Activated CD4-positive, alpha-beta T cell treated with anti-CD3 and anti-CD28 coated beads, Interleukin-10, Interleukin-2, amounts not matched to agents 100 ng/mL and 50 ng/mL, durations not matched to agents 16 hours and 8 hours (primary cell): Measurements from ENCODE around the gene NECTIN2.
"Not testable (repeated sequence)": the region's sequence is repeated elsewhere in the genome, so short reads cannot be mapped to it uniquely, and the experiment has no call there.

Experiments used
- DNase-seq: peaks from one replicate; pipeline ENCODE4 v3.0.0-alpha.2; 2020

The NECTIN2 gene

DNA sequence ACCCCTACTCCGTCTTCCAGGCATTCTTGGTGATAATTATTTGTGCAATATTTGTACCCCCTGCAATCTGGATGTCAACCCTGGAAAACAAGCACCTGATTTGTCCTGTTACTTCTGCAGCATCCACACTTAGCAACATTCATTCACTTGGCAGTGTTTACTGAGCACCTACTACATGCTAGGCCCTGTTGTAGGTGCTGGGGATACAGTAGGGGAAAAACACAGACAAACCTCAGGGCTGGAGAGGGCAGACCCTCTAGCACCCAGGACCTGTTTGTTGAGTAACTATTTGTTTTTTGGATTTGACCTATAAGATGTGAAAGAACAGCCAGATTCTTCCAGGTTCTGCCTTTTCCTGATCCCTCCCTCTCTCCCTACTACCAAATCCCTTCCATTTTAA, 9.5 kb downstream of the NECTIN2 start:
- DNase-seq, result no peak

DNA sequence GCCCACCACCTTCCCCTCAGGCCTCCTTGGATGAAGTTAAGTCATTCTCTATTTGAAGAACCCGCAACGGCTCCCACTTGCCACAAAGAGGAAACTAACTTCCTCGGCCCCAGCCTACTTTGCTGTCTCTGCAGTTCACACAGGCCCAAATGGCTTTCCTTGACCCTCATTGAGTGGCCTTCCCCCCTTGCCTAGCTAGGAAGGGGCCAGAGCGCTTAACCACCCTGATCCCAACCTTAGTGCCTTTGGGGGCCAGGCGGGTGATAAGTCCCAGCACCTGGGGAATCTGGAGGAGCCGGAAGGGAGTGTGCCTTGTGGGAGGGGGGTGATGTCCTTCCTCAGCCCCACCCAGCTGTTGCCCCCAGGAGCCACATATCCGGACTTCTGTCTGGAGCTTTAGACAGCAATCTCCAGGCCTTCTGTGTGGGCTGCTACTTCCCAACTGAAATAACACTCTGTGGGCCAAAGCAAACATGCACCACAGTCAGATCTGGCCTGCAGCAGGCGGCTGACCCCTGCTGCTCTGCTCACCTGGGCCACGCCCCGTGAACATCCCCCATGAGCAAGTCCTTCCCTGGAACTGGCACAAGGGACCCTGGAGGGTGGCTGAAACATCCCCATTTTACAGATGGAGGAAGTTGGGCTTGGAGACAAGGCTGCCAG, 10.5 kb downstream of the NECTIN2 start:
- DNase-seq, result no peak

DNA sequence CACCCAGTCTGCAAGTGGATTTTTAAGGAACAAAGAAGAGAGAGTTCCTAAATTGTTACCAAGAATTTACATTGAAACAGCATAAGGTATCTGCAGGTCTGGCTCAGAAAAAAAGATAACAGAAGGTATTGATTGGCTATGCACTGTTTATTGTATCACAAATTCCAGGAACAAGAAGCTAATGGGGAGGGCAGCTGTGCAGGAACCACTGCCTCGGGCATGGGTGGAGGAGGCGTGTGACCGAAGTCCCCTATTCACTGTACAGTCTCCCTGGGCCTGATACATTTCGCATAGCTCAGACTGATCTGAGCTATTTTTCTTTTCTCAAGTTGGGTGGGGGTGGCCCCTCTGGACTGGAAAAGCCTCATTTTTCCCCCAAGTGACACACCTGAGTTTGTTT, 11.7 kb downstream of the NECTIN2 start:
- DNase-seq, result no peak

DNA sequence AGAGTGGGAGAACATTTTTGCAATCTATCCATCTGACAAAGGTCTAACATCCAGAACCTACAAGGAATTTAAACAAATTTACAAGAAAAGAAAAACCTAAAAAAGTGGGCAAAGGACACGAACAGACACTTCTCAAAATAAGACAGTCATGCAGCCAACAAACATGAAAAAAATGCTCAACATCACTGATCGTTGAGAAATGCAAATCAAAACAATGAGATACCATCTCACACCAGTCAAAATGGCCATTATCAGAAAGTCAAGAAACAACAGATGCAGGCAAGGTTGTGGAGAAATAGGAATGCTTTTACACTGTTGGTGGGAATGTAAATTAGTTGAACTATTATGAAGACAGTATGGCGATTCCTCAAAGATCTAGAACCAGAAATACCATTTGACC, 15.5 kb downstream of the NECTIN2 start:
- not testable (repeated sequence) for DNase-seq

DNA sequence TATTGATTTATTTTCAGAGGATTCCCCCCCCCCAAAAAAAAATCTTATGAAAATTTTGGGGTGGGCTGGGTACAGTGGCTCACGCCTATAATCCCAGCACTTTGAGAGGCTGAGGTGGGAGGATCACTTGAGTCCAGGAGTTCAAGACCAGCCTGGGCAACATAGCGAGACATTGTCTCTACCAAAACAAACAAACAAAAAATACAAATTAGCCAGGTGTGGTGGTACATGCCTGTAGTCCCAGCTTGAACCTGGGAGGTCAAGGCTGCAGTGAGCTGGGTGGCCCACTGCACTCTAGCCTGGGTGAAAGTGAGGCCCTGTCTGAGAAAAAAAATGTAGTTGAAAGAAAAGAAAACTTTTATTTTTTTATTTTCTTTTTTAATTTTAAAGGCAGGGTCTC, 17.9 kb downstream of the NECTIN2 start:
- no peak for DNase-seq

DNA sequence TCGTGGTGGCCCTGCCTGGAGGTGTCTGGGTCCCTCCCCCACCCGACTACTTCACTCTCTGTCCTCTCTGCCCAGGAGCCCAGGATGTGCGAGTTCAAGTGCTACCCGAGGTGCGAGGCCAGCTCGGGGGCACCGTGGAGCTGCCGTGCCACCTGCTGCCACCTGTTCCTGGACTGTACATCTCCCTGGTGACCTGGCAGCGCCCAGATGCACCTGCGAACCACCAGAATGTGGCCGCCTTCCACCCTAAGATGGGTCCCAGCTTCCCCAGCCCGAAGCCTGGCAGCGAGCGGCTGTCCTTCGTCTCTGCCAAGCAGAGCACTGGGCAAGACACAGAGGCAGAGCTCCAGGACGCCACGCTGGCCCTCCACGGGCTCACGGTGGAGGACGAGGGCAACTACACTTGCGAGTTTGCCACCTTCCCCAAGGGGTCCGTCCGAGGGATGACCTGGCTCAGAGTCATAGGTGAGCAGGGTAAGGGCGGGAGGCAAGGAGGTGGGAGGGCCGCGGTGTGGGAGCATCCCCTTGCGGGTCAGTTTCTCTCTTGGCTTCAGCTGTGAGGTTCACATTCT, 19.2 kb downstream of the NECTIN2 start:
- no peak for DNase-seq

DNA sequence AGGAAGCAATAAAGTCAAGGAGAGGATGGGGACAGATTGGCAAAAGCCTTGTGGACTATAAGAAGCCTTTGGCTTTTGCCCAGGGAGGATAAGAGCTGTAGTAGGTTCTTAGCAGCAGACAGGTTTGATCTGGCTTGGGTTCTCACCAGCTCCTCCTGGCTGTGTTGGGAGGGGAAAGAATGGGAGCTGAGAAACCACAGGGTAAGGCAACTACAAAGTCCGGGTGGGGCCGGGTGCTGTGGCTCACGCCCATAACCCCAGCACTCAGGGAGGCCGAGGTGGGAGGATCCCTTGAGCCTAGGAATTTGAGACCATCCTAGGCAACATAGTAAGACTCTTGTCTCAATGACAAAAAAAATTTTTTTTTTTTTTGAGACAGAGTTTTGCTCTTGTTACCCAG, 20.6 kb downstream of the NECTIN2 start:
- no peak for DNase-seq

DNA sequence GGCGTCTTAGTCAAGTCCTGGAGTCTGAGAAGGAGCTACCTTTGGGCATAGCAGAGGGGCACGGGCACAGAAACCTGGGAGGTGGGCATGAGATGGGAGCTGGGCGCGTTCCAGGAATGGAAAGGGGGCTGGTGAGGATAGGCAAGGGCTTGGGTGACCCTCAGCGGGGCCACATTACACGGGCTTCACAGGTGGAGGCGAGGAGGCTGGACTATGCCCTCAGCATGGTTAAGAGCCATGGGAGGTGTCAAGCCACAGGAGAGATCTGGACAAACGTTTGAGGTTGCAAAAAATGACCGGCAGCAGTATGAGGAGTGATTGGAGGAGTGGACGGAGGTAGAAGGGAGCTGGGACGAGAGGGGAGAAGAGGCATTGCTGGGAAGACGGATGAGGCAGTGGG, 21.5 kb downstream of the NECTIN2 start:
- DNase-seq, result no peak

DNA sequence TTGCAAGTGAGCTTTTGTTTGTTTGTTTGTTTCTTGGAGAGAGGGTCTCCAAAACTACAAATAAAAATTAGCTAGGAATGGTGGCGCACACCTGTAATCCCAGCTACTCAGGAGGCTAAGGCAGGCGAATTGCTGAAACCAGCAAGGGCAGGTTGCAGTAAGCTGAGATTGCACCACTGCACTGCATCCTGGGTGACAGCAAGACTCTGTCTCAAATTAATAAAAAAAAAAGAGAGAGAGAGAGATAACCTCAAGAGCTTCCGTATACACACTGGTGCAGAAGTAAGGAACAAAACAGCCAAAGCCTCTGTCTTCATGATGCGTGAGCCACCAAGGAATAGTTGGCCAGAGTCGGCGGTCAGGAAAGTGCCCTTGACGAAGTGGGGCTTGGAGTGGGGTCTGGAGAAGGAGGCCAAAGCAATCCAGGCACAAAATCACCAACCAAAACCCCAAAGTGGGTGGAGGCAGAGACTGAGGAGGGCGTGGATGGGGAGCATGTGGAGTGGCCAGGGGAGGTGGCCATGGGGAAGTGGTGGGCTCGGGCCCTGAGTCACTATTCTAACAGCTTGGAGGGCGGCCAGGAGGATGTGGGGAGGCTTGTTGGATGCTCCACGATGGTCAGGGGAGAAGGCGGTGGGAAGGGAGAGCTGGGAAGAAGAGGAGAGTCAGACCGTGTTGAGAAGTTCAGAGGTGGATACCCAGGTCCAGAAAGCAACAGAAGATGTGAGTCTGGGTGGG, 23.8 kb downstream of the NECTIN2 start:
- DNase-seq, result no peak

DNA sequence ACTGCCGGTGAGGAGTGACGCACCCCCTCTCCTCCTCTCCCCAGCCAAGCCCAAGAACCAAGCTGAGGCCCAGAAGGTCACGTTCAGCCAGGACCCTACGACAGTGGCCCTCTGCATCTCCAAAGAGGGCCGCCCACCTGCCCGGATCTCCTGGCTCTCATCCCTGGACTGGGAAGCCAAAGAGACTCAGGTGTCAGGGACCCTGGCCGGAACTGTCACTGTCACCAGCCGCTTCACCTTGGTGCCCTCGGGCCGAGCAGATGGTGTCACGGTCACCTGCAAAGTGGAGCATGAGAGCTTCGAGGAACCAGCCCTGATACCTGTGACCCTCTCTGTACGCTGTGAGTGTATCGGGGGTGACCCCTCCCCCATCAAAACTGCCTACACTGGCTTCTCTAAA, 25.7 kb downstream of the NECTIN2 start:
- no peak for DNase-seq

DNA sequence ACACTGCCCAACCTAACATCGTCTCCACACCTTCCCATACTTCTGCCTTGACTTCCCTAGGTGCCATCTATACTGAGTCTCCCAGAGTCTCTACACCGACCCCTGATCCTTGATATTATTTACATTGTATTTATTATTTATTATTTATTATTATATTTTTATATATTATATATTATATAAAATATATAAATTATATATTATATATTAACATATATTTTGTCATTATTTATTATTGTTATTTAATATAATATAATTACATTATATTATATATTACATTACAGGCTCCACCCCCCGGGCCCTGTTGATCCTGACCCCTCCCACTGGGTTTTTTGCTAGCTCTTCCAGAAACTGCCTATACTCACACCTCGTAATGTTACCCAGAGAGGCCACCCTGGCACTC, 26.6 kb downstream of the NECTIN2 start:
- DNase-seq, result no peak

DNA sequence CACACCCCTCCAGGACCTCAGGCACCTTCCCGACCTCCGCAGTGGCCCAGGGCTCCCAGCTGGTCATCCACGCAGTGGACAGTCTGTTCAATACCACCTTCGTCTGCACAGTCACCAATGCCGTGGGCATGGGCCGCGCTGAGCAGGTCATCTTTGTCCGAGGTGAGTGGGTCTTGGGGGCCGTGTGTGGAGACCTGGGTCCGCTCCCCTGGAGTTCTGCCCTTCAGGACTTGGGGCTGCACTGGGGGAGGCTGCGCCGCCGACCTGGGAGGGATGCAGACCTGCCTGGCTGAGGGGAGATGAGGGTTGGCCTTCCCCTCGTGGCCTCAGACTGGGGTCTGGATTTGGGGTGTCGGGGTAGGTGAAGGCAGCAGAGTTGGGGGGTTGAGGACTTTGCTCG, 28.2 kb downstream of the NECTIN2 start:
- DNase-seq, result no peak

DNA sequence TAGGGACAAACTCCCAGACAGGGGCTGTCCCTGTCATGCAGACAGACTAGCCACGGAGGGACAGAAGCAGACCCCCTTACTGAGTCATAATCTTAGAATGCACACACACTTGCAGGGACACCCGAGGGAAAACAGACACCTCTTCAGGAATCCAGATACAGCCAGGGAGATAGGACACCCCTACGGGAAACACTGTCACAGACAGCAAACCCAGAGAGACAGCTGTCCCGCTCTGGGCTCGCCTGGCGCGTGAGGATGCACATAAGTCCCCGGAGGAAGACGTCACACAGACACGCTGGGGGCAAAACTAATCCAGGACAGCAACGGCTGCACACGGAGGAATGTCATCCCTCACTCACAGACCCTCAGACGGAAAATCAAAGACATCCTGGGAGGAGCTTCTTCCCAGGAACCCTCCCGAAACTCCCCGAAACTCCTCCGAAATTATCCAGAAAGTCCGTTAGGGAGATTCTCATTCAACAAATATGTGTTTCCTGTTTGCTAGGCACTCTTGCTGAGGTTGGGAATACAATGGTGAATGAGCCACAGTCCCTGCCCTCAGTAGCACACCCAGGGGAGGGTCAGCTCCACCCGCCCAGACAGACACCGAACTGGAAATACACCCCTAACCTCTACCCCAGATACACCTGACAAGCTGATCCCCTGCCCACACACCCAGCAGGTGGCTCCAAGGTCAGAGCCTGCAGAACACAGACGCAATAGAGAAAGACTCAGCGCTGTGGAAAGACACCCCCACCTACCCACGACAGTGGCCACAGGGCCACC, 29.8 kb downstream of the NECTIN2 start:
- no peak for DNase-seq

DNA sequence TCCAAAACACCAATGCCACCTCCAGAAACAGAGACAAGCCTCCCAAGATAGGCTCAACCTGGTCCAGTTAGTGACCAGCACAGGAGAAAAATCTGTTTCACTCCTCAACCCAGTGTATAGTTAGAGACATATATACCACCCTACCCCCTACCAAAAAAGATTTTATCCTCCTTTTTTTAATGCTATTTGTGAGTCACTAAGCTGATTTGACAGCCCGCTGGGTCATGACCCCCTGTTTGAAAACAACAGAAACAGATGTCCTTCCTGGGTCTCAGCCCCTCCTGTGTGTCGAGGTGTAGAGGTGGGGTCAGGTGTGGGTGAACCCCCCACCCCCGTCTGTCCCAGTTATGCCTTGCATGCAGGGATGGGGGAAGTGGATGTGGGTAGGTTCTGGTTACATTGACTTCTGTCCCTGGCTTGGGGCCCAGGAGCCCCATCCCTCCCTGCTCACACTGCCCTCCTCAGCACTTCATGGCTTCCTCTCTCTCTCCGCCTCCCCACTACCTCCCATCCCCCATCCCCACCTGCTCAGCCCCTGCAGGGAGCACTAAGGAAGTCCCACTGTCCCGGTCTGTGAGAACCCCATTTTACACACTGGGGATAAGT, 30.9 kb downstream of the NECTIN2 start:
- DNase-seq, result no peak

DNA sequence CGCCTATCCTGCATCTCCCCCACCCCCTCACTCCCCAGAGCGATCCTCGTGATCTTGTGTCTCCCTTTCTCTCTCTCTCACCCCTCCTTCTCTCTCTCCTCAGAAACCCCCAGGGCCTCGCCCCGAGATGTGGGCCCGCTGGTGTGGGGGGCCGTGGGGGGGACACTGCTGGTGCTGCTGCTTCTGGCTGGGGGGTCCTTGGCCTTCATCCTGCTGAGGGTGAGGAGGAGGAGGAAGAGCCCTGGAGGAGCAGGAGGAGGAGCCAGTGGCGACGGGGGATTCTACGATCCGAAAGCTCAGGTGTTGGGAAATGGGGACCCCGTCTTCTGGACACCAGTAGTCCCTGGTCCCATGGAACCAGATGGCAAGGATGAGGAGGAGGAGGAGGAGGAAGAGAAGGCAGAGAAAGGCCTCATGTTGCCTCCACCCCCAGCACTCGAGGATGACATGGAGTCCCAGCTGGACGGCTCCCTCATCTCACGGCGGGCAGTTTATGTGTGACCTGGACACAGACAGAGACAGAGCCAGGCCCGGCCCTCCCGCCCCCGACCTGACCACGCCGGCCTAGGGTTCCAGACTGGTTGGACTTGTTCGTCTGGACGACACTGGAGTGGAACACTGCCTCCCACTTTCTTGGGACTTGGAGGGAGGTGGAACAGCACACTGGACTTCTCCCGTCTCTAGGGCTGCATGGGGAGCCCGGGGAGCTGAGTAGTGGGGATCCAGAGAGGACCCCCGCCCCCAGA, 32.2 kb downstream of the NECTIN2 start:
- no peak for DNase-seq

DNA sequence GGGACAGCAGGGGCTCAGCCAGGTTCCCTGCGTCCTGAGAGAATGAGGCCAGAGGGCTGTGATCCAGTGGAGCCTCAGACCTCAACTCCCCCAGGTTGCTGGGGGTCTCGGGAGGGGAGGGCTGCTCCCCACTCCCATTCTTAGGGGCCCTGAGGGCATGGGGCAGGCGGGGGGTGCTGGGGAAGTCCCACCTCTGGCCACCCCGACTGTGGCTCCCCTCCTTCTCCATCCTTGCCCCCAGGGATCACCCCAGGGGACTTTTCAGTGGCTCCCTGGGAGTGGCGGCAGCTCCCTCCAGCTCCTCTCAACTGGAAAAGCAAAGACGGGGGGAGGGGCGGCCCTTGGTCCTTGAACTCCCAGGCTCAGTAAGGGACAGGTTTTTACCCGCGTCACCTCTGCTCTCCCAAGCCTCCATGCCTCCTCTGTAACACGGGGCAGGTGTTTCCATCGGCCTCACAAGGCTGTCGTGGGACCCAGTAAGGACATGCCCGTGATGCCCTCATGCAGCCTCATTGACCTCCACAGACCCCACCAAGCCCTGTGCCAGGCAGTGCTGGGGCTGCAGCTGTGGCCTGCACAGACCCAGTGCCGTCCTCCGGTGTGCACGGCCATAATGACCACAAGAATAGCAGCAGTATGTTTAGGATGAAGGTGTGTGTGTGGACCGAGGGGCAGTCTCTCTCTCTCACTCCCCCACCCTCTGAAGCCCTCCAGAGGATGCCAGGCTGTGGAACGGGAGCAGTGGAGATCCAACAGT, 33.4 kb downstream of the NECTIN2 start:
- DNase-seq, result no peak

DNA sequence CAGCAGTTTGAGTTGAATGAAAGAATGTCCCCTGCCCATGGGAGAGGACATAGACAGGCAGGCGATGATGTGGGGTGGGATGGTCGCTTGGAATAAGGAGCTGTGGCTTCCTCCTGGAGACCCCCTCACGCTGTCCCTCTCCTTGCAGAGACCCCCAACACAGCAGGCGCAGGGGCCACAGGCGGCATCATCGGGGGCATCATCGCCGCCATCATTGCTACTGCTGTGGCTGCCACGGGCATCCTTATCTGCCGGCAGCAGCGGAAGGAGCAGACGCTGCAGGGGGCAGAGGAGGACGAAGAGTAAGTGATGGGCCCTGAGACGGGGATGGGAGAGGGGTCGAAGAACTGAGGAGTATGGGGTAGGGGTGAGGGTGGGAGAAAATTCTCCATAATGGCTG, 36.0 kb downstream of the NECTIN2 start:
- no peak for DNase-seq

DNA sequence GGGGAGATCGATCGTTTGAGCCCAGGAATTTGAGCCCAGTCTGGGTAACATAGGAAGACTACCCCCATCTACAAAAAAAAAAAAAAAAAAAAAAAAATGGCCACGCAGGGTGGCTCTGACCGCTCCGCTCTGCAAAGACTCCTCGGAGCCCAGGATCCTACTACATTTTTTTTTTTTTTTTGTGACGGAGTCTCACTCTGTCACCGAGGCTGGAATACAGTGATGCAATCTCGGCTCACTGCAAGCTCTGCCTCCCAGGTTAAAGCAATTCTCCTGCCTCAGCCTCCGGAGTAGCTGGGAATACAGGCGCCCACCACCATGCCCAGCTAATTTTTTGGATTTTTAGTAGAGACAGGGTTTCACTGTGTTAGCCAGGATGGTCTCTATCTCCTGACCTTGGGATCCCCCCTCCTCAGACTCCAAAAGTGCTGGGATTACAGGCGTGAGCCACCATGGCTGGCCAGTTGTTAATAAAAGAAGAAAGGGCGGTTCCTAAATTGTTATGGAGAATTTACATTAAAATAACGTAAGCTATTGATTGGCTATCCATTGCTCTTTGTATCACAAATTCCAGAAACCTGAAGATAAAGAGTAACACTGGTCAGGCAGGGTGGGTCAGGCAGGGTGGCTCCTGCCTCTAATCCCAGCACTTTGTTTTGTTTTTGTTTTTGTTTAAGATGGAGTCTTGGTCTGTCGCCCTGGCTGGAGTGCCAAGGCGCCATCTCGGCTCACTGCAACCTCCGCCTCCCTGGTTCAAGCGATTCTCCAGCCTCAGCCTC, 36.7 kb downstream of the NECTIN2 start:
- DNase-seq, result not testable (repeated sequence)

DNA sequence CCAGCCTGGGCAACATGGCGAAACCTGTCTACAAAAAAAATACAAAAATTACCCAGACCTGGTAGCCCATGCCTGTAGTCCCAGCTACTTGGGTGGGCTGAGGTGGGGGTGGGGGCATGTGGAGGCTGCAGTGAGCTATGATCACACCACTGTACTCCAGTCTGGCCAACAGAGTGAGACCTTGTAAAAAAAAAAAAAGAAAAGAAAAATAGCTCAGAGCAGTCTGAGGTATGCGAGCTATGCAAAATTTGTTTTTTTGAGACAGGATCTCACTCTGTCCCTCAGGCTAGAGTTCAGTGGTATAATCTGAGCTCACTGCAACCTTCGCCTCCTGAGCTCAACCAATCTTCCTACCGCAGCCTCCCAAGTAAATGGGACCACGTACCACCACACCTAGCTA, 37.8 kb downstream of the NECTIN2 start:
- no peak for DNase-seq

DNA sequence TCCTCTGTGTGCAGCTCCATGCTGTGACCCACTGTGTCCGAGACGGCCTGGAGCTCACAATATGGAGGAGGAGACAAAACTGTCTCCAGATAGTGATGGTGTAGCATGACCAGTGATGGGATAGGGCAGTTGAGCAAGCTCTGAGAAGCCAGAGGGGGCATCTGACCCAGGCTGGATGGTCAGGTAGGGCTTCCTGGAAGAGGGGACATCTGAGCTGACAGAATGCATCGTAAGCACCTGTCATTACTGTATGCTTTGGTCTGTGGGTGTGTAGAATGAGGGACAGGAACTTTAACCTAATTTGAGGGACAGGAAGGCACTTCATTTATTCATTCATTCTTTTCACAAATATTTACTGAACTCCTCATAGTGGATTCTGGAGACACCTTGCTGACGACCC, 38.5 kb downstream of the NECTIN2 start:
- no peak for DNase-seq

DNA sequence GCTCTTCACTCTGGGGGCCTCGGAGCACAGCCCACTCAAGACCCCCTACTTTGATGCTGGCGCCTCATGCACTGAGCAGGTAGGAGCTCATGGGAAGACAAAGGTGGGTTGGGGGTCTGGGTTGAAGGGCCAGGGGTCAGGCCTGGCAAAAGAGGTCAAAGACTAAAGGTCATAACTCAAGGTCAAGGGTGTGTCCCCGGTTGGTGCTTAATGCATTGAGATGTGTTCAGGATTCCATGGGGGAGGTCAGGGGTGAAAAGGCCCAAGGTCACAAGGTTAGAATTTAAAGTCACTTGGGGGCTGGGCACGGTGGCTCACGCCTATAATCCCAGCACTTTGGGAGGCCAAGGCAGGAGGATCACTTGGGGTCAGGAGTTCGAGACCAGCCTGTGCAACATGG, 40.0 kb downstream of the NECTIN2 start:
- DNase-seq, result no peak
